ENCODE data around the gene SCAF1.

The SCAF1 gene

DNA sequence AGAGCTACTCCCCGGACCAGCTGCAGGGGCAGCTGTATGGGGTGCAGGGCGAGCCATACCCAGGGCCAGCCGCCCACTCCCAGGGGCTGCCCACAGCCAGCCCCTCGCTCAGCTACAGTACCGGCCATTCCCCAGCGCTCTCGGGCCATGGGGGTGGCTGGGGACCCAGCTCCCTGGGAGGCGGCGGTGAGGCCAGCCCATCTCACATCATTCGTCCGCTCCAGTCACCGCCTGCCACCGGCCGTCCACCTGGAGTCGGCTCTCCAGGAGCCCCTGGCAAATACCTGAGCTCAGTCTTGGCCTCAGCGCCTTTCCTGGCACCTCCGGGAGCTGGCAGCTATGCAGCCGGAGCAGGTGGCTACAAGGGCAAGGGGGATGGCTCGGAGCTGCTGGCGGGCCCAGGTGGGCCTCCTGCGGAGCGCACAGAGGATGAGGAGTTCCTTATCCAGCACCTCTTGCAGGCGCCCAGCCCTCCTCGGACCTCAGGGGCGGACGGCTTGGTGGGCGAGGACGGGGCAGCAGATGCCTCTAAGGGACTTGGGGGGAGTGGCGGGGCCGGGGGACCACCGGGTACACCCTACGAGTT, 46.1 kb upstream of the SCAF1 start:
- no peak overlapping the region for H3K4me2 ChIP-seq (ENCODE audit: low read length)
- H3K27me3 ChIP-seq (ENCODE audit: insufficient read depth, low read length): no peaks in the 10 kb centered on the region
- no peaks in the 10 kb centered on the region for H3K9me3 ChIP-seq (ENCODE audit: low read length)
- no peak overlapping the region for H3K27ac ChIP-seq (ENCODE audit: low read depth, low read length, poor library complexity, severe bottlenecking)
- H3K79me2 ChIP-seq (ENCODE audit: insufficient read depth, low read length): peaks cover 5% of the 10 kb centered on the region; the same call in 1 of the 2 replicates
- TF ChIP-seq, protein P1, sequence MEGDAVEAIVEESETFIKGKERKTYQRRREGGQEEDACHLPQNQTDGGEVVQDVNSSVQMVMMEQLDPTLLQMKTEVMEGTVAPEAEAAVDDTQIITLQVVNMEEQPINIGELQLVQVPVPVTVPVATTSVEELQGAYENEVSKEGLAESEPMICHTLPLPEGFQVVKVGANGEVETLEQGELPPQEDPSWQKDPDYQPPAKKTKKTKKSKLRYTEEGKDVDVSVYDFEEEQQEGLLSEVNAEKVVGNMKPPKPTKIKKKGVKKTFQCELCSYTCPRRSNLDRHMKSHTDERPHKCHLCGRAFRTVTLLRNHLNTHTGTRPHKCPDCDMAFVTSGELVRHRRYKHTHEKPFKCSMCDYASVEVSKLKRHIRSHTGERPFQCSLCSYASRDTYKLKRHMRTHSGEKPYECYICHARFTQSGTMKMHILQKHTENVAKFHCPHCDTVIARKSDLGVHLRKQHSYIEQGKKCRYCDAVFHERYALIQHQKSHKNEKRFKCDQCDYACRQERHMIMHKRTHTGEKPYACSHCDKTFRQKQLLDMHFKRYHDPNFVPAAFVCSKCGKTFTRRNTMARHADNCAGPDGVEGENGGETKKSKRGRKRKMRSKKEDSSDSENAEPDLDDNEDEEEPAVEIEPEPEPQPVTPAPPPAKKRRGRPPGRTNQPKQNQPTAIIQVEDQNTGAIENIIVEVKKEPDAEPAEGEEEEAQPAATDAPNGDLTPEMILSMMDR (IDR thresholded peaks at IDR 0.05; ENCODE audit: low read length): no peak
- TF ChIP-seq EZH2 (IDR thresholded peaks at IDR 0.05; ENCODE audit: borderline replicate concordance, low read length): no peak
- H3K9ac ChIP-seq (ENCODE audit: low read length): no peak overlapping the region
- peaks cover 62% of the 10 kb centered on the region for H3K36me3 ChIP-seq (ENCODE audit: insufficient read depth, low read length)
- no peaks in the 10 kb centered on the region for H3K9me2 ChIP-seq (ENCODE audit: low read depth, low read length)
- H4K20me1 ChIP-seq (ENCODE audit: insufficient read depth, low read length): no peaks in the 10 kb centered on the region
- no peak overlapping the region for H3K4me3 ChIP-seq (ENCODE audit: low read depth, low read length, poor library complexity, severe bottlenecking)
- H3K4me1 ChIP-seq (ENCODE audit: insufficient read depth, low read length, severe bottlenecking): peaks cover 6% of the 10 kb centered on the region
- no peaks in the 10 kb centered on the region for H3F3A ChIP-seq (ENCODE audit: insufficient read depth, low read length)
- H2AFZ ChIP-seq (ENCODE audit: low read length): no peak overlapping the region

DNA sequence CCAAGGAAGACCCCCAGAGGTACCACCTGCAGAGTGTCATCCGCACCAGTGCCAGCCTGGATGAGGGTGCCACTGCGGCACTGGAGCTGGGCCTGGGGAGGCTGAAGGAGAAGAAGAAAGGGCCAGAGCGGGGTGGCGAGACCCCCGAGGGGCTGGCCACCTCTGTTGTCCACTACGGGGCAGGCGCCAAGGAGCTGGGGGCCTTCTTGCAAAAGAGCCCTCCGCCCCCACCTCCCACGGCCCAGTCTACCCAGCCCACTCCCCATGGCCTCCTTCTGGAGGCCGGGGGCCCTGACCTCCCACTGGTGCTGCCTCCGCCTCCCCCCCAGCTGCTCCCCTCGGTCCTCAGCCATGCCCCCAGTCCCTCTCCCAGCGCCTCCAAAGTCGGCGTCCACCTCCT, 45.6 kb upstream of the SCAF1 start:
- no peaks in the 10 kb centered on the region for H3K27me3 ChIP-seq (ENCODE audit: insufficient read depth, low read length)
- H3K9ac ChIP-seq (ENCODE audit: low read length): no peak overlapping the region
- peaks cover 5% of the 10 kb centered on the region; the same call in 1 of the 2 replicates for H3K79me2 ChIP-seq (ENCODE audit: insufficient read depth, low read length)
- H3K4me3 ChIP-seq (ENCODE audit: low read depth, low read length, poor library complexity, severe bottlenecking): no peak overlapping the region
- no peaks in the 10 kb centered on the region for H3K9me2 ChIP-seq (ENCODE audit: low read depth, low read length)
- H3K9me3 ChIP-seq (ENCODE audit: low read length): no peaks in the 10 kb centered on the region
- H2AFZ ChIP-seq (ENCODE audit: low read length): no peak overlapping the region
- H3F3A ChIP-seq (ENCODE audit: insufficient read depth, low read length): no peaks in the 10 kb centered on the region
- TF ChIP-seq, protein P1 (IDR thresholded peaks at IDR 0.05; ENCODE audit: low read length): no peak
- TF ChIP-seq EZH2 (IDR thresholded peaks at IDR 0.05; ENCODE audit: borderline replicate concordance, low read length): no peak
- peaks cover 67% of the 10 kb centered on the region for H3K36me3 ChIP-seq (ENCODE audit: insufficient read depth, low read length)
- H4K20me1 ChIP-seq (ENCODE audit: insufficient read depth, low read length): no peaks in the 10 kb centered on the region
- H3K4me1 ChIP-seq (ENCODE audit: insufficient read depth, low read length, severe bottlenecking): peaks cover 6% of the 10 kb centered on the region
- H3K27ac ChIP-seq (ENCODE audit: low read depth, low read length, poor library complexity, severe bottlenecking): no peak overlapping the region
- no peak overlapping the region for H3K4me2 ChIP-seq (ENCODE audit: low read length)

DNA sequence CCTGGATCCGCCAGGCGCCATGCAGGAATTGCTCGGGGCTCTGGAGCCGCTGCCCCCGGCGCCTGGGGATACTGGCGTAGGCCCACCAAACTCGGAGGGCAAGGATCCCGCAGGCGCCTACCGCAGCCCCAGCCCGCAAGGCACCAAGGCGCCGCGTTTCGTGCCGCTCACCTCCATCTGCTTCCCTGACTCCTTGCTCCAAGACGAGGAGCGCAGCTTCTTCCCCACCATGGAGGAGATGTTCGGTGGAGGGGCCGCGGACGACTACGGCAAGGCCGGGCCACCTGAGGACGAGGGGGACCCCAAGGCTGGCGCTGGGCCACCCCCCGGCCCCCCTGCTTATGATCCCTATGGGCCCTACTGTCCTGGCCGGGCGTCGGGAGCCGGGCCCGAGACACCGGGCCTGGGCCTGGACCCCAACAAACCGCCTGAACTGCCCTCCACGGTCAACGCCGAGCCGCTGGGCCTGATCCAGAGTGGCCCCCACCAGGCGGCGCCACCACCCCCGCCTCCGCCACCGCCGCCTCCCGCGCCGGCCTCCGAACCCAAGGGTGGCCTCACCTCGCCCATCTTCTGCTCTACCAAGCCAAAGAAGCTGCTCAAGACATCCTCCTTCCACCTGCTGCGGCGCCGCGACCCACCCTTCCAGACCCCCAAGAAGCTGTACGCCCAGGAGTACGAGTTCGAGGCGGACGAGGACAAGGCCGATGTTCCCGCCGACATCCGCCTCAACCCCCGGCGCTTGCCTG, 44.9 kb upstream of the SCAF1 start:
- Histone ChIP-seq H3K9me2 (ENCODE audit: low read depth, low read length) (no peaks in the 10 kb centered on the region), H3K4me1 (ENCODE audit: insufficient read depth, low read length, severe bottlenecking) (peaks cover 6% of the 10 kb centered on the region), H3K9ac (ENCODE audit: low read length) (no peak overlapping the region), H3K36me3 (ENCODE audit: insufficient read depth, low read length) (peaks cover 74% of the 10 kb centered on the region), H3K4me2 (ENCODE audit: low read length) (no peak overlapping the region), H3K27me3 (ENCODE audit: insufficient read depth, low read length) (no peaks in the 10 kb centered on the region), H2AFZ (ENCODE audit: low read length) (no peak overlapping the region), H3K4me3 (ENCODE audit: low read depth, low read length, poor library complexity, severe bottlenecking) (no peak overlapping the region), H3K79me2 (ENCODE audit: insufficient read depth, low read length) (no peaks in the 10 kb centered on the region), H4K20me1 (ENCODE audit: insufficient read depth, low read length) (no peaks in the 10 kb centered on the region), H3F3A (ENCODE audit: insufficient read depth, low read length) (no peaks in the 10 kb centered on the region), H3K27ac (ENCODE audit: low read depth, low read length, poor library complexity, severe bottlenecking) (no peak overlapping the region), H3K9me3 (ENCODE audit: low read length) (no peaks in the 10 kb centered on the region)
- TF ChIP-seq EZH2 (IDR thresholded peaks at IDR 0.05; ENCODE audit: borderline replicate concordance, low read length): no peak
- TF ChIP-seq, protein P1 (IDR thresholded peaks at IDR 0.05; ENCODE audit: low read length): no peak
